HG03175 (cell line): Measurements from ENCODE around the gene TMEM156.
"Not testable (repeated sequence)": the region's sequence is repeated elsewhere in the genome, so short reads cannot be mapped to it uniquely, and the experiment has no call there.

Experiments used
- ATAC-seq: cut with Tn5 transposase; IDR thresholded peaks from one replicate; pipeline ENCODE4 v1.9.1; 2021; ENCODE audit warnings: mild to moderate bottlenecking, moderate library complexity; ENCODE audit not compliant: unreplicated experiment

Gene TMEM156

DNA sequence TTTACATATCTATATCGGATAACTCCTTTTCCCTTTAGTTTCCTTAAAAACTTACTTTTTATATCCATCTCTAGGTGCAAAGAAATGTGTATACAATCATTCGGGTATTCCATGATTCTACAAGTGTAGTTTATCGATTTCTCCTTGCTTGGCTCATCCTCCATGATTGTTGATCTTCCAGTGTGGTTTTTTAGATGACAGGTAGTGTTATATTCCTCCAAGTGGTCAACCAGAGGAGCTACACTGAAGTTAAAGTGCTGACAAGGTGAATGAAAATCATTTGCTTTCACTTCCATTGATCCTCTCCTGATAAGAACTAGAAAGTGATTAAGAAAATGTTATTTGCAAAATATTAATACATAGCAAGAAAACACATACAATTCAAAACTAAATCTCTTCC, 38.5 kb downstream of the TMEM156 start:
- ATAC-seq, result no peak

DNA sequence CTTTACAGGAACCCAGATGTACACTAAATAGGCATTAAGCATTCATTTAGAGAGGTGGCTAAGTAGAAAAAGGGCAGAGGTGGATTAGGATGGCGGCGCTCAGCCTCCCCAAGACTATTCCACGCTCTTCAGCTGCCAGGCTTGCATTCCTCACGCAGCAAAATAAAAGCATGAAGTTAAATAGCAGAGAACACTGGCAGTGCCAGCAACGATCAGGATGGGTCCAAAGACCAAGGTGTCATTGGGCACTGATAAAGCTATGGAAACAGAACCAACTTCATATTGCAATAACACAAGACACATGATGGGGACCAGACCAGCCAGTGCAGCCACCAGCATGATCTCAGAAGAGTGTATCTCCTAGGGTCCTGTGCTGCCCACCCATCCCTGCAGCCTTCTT, 42.0 kb downstream of the TMEM156 start:
- no peak for ATAC-seq

DNA sequence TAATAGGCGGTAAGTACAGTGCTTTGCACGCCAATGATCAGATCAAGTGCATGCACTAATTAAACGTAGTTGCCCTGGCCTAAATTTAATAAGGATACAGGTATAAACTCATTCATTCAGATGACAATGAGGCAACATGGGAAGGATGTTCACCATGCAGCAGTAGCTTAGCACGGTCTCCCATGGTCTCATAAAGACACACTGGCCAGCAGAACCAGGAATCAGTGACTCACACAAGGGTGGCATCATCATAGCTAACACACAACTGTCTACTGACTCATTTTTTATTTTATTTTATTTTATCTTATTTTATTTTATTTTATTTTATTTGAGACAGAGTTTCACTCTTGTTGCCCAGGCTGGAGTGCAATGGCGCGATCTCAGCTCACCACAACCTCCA, 42.7 kb downstream of the TMEM156 start:
- ATAC-seq, result no peak

DNA sequence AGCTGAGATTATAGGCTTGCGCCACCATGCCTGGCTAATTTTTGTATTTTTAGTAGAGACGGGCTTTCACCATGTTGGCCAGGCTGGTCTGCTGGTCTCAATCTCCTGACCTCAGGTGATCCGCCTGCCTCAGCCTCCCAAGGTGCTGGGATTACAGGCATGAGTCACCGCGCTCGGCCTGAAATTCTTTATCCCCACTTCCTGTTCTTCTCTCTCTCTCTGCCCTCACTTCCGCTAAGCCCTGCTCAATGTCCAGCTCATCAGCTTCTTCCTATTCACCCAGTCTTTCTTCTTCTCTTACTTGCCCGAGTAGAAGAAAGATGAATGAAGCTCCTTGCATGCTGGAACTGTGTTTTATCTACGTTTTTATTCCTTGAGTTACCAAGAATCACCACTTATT, 43.9 kb downstream of the TMEM156 start:
- not testable (repeated sequence) for ATAC-seq

DNA sequence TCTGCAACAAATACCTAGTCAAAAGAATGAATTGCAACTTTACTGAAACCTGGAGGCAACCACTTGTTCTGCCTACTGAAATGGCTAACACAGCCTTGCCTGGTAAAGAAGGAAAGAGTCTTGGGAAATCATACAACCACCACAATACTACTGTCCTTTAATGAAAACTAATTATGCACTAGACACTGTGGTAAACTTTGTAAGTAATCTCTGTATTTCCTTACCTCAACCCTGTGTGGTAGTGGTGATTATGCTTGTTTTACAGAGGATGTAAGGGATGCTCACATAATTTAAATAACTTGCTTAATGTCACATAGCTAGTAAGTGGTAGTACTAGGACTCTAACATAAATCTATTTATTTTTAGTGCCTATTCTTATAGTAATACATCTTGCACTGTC, 44.7 kb downstream of the TMEM156 start:
- ATAC-seq, result no peak

GRCh38 chr4:38985410-38986100, 46.7 kb downstream of the TMEM156 start:
- no peak for ATAC-seq

DNA sequence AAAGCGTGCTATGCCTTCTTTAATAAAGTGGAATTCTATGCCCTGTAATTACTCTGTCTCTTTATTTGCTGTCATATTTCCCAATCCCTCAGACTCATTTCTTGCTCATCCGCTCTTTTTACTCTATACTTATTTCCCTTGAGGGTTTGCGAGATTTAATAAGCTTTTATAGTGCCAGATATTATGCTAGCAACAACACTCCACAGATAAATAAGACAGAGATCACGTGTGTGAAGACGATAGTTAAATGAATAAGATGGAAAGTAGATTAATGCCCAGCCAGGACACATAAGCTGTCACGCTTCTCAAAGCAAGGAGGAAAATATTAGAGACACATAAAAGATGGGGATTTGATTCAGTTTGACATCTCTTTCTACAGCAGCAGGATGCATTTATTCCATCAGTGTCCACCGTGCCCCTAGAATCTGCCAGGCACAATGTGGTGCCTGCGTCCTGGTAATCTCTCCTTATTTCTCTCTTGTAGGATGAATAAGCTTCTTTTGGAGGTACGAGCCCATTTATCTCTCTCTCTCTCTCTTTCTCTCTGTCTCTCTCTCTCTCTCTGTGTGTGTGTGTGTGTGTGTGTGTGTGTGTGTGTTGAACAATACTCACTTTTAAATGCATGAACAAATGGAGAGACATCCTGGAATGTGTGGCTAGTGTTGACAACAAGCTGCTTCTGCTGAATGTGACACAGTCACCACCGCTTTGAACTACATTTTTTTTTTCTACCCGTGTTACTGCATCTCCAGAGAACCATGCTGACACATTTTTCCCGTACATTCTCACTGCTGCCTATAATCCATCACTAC, 48.2 kb downstream of the TMEM156 start:
- no peak for ATAC-seq

DNA sequence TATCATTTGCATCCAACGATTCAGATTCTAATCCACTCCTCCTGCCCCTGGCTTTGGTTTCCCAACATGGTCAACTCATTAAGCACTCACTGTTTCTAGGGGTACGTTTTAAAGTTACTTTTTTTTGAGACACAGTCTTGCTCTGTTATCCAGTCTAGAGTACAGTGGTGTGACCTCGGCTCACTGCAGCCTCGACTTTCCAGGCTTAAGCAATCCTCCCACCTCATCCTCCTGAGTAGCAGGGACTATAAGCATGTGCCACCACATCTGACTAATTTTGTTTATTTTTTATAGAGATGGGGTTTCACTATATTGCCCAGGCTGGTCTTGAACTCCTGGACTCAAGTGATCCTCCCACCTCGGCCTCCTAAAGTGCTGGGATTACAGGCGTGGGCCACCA, 48.9 kb downstream of the TMEM156 start:
- no peak for ATAC-seq

GRCh38 chr4:38982361-38983095, 49.7 kb downstream of the TMEM156 start:
- ATAC-seq, result no peak

- ATAC-seq, result no peak
These were observed 51.1 kb downstream of the TMEM156 start for GRCh38 chr4:38980903-38981676.

DNA sequence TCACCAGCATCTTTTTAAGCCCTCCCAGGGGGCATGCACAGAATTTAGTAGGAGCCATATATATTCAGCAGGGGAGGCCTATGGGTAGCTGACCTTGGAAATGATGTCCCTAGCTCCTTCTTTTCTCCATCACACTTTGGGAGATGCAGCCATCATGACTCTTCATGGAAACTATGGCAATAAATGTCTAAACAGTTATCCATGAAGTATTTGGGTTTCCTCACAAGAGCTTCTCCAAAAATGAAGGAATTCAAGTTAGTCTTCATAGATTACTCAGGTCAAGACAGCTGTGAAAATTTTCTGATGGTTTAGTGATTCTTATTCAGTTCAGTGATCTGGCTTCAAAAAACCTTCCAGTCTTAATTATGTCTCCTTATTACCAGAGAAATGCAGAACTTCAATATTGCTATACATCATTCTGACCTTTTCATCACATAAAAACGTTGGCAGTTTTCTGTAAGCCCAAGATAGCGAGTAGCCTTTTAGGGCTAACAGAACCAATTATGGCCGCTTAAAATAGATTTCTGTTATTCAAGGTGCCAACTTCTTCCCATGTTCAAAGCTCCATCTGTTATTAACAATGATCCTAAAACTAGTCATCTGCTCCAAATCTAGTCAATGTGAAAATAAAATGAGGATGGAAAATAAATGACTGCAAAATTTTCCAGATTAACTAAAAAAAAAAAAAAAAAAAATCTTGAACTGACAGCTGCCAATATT, 52.5 kb downstream of the TMEM156 start:
- no peak for ATAC-seq

DNA sequence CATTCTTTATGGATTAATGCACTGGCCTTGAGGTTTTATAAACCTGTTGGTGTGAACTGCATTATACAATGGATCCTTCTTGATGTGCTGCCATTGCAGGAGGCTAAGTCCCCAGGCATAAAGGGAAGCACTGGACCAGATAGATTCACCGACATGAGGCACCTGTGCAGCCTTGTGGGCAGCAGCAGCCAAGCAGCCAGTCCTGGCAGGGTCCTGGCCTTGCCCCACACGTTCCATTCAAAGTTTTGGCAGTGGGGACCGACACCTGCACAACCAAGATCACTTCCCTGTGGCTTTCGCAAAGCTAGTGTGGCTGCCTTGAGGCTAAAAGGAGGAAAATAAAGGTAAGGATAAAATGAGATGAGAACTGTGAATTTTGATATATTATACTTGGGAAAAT, 53.1 kb downstream of the TMEM156 start:
- ATAC-seq, result no peak

DNA sequence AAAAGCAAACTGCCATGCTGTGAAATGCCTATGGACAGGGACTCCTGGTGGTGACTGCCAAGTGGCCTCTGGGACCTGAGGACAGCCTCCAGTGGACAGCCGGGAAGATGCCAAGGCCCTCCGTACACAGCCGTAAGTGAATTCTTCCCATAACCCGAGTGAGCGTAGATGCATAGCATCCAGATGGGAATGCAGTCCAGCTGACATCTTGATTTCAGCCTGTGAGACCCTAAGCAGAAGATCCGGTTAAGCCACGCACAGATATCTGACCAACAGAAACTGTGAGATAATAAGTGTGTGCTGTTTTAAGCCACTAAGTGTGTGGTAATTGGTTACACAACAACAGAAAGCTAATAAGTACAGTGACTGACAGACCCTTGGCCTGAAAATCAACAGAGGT, 55.9 kb downstream of the TMEM156 start:
- no peak for ATAC-seq

GRCh38 chr4:38968668-38969067, 63.5 kb downstream of the TMEM156 start:
- no peak for ATAC-seq

- ATAC-seq, result no peak
These were observed 64.7 kb downstream of the TMEM156 start for GRCh38 chr4:38967260-38968095.

DNA sequence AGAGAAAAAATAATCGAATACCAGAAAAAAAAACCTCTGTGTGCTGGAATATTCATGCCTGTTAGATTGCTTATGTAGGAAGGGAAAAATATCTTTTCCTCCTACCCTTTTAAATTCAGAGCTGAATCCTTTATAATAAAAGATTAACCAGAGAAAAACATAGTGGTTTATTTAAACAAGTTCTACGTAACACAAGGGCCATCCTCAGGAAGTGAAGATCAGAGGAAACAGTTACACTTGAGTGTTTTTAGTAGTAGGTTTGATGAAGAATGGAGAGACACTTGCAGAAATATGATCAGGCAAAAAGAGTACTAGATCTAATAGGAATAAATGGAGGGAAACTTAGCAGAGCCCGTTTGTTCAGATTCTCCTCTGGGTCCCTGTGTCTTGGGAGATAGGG, 66.3 kb downstream of the TMEM156 start:
- no peak for ATAC-seq

DNA sequence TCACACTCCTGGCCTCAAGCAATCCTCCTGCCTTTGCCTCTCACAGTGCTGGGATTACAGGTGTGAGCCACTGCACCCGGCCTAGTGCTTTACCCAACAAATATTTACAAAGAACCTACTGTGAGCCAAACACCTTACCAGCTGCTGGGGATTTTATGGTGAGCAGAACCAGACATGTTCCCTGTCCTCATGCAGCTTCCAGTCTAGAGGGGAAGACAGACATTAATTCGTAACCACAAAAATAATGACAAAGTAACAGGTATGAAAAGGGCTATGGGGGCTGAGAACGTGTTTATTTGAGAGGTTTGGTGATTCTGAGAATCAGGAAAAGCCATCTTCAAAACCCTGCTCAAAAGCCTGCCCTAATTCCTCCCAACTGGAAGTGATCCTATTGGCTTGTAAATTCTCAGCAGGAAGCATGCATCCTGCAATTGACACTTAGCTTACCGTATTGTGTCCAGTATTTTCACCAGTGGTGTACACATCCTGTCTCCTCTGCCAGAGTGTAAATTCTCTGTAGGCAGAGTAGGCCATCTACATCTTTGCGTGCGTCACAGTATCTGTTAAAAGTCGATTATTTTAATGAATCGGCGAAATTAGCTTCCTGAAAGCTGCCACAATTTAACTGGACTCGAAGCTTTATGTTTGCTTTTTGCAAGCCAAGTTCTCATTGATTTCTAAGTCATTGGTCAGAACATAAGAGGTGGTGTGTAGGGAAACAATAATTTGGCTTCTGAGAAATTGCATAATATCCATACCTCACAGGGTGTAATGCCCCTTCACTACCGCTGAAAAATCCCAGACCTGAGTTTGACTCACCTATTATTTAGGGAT, 67.0 kb downstream of the TMEM156 start:
- ATAC-seq, result no peak

DNA sequence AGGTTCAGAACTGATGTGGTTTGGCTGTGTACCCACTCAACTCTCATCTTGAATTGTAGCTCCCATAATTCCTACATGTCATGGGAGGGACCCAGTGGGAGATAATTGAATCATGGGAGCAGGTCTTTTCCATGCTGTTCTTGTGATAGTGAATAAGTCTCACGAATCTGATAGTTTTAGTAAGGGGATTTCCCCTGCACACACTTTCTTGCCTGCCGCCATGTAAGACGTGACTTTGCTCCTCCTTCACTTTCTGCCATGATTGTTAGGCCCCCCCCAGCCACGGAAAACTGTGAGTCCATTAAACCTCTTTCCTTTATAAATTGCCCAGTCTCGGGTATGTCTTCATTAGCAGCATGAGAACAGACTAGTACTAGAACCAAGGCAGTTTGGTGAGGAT, 73.0 kb downstream of the TMEM156 start:
- not testable (repeated sequence) for ATAC-seq
